ENCODE measurements around the gene CGB2.
"Not testable (repeated sequence)": the region's sequence is repeated elsewhere in the genome, so short reads cannot be mapped to it uniquely, and the experiment has no call there.

CGB2 gene

DNA sequence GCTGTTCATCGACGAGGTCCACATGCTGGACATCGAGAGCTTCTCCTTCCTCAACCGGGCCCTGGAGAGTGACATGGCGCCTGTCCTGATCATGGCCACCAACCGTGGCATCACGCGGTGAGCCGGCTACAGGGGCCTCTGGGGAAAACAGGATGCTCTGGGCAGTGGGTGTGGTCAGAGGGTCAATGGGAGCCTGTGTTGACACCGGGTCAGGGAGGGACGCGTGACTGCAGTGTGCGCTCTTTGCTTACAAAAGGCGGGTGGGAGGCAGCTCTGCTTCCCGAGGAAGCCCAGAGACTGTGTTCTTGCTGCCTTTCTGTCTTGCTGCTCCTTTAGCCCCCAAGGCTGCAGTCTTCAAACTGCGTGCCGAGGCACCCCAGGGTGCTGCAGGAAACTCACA lies 20.5 kb upstream of the CGB2 start:
- no peak for DNase-seq

- DNase-seq: no peak
These were observed 17.4 kb upstream of the CGB2 start for GRCh38 chr19:49014123-49014869.

DNA sequence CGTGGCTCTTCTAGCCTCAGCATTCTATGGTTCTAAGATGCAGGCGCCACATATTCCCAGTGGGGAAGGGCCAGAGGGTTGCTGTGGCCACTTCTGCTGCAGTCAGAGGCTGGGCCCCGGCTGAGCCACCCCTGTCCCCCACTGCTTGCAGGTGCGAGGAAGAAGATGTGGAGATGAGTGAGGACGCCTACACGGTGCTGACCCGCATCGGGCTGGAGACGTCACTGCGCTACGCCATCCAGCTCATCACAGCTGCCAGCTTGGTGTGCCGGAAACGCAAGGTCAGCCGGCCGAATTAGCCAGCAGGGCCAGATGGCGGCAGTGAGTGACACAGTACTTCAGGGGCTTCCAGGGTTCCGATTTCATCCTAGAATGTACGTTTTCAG lies 16.8 kb upstream of the CGB2 start:
- no peak for DNase-seq

DNA sequence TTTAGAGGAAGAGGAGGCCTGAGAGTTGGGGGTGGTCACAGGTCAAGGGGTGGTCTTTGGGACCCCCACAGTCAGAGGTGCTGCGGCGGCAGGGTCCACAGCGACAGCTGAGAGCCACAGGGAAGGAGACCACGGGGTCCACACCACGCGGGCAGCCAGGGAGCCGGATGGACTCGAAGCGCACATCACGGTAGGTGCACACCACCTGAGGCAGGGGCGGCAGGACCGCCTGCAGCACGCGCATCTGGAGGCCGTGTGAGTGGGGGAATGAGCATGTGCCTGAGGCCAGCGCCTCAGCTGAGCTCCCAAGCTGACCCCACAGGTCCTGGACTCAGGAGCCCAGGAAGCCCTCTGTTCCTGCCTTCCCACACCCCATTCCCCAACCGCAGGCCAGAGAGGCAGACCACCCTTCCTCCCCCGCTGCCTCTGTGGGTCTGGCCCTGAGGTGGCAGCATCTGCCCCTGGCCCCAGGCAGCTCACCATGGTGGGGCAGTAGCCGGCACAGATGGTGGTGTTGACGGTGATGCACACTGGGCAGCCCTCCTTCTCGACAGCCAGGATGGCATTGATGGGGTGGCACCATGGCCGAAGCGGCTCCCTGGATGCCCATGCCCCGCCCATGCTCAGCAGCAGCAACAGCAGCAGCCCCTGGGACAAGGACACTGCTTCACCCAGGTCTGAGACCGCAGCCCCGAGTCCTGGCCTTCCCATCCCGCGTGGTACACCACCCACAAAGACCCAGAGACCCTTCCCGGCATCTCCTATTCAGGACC lies 15.4 kb upstream of the CGB2 start:
- DNase-seq: no peak

- no peak for DNase-seq
These were observed 14.5 kb upstream of the CGB2 start, which contains the start of gene LHB for GRCh38 chr19:49017041-49017665. LHB (minus strand) TSS chr19:49017091; CDS start chr19:49017081, 10 bp downstream.

DNA sequence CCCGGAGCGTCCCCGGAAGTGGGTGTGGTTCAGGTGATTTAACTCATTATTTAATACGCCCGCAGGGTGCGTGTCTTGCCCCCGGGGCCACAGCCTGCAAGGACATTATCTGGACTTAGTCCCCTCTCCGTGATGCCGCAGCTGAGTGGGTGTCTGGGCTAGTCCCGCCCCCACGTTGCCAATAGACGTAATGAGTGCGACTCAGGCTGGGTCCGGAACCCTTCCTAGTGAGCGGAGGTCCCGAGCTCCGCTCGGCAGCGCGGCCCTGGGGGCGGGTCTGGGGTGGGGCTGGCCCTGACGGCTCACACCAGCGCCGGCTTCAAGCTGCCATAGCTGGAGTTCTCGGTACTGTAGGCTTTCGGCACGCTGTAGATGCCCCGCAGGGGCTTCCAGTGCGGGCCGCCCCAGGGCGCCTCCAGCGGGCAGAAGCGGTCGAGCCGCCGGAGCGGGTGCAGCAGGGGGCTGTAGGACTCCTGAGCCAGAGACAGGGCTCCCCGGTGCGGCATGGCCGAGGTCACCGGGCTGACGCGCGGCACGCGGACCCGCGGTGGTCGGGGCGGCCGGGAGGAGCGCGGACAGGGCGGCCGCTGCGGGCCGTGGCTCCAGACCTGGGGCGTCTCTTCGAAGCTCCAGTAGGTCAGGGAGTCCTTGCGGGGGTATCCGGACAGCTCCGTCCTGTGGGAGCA lies 13.9 kb upstream of the CGB2 start:
- DNase-seq: peak; percentile 71 to 76

- DNase-seq: peak in 1 of 2 donors; percentile 37
These were observed 13.1 kb upstream of the CGB2 start for GRCh38 chr19:49018388-49019241.

- peak; percentile 63 to 74 for DNase-seq
These were observed 12.3 kb upstream of the CGB2 start for GRCh38 chr19:49019242-49019932.

DNA sequence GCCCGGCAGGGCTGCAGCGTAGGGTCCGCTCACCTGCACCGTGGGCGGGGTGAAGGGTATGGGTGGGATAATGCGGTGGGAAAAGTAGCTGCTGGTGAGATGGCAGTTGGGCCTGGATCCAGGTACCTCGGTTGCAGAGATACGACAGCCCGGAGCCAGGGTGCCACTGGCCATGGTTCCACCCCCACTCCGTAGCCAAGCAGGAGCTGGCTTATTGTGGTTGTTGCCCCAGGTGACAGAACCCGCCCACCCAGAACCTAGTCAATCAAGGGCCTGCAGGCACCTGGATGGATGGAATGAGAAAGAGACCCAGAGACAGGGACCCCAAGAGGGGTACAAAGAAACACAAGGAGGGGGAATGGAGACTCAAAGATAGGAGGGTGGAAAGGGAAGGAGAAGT lies 11.3 kb upstream of the CGB2 start:
- no peak for DNase-seq

DNA sequence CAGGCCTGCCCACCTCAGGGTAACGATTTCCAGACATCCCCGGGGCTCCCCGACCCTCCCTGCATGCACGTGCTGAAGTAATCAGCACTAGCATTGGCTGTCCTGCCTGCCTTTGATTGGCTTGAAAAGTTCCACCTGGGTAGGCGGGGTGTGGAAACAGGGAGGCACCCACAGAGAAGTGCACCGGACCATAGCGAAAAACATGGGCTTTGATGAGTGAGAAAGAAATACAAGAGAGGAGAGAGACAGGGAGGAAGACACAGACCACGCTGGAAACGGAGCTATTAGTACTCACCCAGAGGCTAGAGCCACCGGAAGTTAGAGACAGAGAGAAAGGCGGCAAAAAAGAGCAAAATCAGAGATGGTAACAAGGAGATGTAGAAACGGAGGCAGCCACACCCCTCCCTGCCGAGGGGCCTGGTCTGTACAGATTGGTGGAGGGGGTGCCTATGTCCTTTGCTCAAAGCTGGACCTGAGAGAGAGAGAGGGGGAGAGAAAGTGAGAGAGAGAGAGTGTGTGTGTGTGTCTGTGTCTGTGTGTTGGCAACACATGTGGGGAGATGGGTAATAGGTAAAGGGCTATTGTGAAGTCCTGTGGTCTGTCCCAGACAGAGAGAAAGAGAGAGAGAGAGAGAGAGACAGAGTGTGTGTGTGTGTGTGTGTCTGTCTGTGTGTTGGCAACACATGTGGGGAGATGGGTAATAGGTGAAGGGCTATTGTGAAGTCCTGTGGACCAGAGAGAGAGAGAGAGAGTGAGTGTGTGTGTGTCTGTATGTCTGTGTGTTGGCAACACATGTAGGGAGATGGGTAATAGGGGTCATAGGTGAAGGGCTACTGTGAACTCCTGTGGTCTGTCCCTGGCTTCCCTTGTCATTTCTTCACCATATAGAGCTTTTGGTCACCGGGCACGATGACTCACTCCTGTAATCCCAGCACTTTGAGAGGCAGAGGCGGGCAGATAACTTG lies 10.5 kb upstream of the CGB2 start:
- no peak for DNase-seq

DNA sequence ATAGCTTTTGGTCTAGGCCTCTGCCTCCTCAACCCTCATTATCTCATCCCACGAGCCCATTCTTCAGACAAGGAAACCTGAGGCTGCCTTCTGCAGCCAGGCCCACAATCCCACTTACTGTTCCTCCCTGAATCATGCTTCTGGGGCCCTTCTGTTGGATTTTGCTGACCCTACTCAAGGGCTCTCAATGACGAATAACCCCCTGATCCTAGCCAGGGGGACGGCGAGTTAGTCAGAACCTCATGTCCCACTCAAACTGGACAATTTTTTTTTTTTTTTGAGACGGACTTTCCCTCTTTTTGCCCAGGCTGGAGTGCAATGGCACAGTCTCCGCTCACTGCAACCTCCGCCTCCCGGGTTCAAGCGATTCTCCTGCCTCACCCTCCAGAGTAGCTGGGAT lies 9.6 kb upstream of the CGB2 start:
- DNase-seq: no peak

DNA sequence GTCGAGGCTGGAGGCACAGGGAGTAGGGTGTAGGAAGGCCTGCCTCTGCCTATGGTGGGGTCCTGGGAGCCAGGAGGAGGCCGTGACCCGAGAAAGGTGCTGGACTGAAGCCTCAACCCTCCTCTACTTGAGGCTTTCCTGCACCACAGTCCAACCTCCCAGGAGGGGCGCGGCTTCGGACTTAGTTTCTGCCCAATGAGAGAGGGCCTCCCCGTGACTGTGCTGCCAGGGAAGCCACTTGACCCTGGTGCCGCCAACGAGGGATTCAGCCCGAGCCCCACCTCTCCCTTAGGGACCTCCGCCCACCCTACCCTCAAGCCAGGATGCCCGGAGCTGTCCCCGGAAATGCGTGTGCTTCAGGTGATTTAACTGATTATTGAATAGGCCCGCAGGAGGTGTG lies 7.5 kb upstream of the CGB2 start, which contains the start of gene CGB3:
TSS of gene CGB3 (minus strand) at position 101 of the 400 bp plus-strand sequence. CDS start 362 bp downstream, outside the sequence.
- DNase-seq: not testable (repeated sequence)

DNA sequence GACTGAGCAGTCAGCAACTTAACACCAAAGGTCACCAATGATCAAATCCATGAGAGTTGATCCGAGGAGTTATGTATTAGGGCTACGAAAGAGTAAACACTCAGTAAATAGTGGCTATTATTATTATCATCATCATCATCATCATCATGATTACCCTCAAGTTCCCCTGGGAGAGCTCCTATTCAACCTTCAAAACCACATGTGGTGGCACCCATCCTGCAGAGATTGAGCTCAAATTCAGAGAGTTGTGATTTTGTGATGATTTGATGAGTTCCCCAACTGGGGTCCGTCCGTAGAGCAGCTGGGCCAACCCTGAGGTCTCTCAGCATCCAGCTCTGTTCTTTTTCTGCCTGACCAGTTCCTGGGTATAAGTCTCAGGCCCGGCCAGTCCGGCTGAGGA lies 6.6 kb upstream of the CGB2 start:
- not testable (repeated sequence) for DNase-seq

DNA sequence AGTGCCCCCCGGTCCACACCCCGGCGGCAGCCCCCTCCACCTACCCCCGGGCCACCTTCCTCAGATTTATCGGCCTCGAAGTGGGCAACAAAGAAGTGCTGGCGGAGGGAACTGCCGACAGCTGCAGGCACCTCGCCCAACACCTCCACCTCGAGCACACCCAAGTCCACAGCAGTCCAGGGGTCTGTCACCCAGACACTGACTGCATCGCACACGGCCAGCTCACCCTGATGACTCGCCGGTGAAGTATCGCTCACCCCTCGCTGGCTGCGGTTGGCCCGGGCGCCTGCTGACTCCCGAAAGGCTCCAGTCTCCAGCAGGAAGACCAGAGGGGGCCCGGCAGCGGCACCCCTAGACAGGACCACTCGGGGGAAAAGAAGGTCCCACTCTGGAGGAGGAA lies 6.1 kb upstream of the CGB2 start:
- DNase-seq: not testable (repeated sequence)

DNA sequence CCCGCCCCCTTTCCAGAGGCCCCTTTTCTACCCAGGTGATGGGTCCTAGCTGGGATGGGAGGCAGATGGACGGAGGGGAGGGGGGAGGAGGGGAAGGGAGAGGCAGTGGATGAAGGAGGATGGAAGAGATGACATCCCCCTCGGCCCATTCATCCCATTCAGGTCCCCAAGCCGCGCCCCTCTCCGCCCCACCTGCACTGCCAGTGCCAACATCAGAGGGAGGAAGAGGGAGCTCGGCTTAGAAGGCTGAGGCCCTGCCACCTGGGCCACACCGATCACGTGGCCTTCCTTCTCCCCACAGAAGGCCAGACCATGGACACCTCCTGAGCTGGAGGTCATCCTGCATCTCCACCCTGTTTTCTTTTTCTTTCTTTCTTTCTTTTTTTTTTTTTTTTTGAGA lies 3.0 kb upstream of the CGB2 start:
- not testable (repeated sequence) for DNase-seq

GRCh38 chr19:49029749-49030148 lies 1.9 kb upstream of the CGB2 start:
- DNase-seq: not testable (repeated sequence)

DNA sequence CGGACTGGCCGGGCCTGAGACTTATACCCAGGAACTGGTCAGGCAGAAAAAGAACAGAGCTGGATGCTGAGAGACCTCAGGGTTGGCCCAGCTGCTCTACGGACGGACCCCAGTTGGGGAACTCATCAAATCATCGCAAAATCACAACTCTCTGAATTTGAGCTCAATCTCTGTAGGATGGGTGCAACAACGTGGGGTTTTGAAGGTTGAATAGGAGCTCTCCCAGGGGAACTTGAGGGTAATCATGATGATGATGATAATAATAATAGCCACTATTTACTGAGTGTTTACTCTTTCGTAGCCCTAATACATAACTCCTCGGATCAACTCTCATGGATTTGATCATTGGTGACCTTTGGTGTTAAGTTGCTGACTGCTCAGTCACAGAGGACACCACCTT lies 1.4 kb upstream of the CGB2 start:
- not testable (repeated sequence) for DNase-seq

- peak in 1 of 2 donors; percentile 40 for DNase-seq
These were observed 5.1 kb downstream of the CGB2 start, which contains the start of gene CGB1 for GRCh38 chr19:49036815-49037214. CGB1 (minus strand) TSS chr19:49036895; CDS start chr19:49036711, 184 bp downstream.

- DNase-seq: not testable (repeated sequence)
These were observed 6.4 kb downstream of the CGB2 start for GRCh38 chr19:49038111-49038510.
